ENCODE results near the gene BCL2A1. TPM values are rescaled to one million over a fixed set of nuclear protein-coding genes. Genes with fewer than 3 reads are reported as not detected.

The BCL2A1 gene
- total RNA-seq, 1 donor from 2014 or later, result 0.26 TPM

- no peak overlapping the region for H3K4me3 ChIP-seq (ENCODE audit: low read depth, low read length)
- H3K36me3 ChIP-seq (ENCODE audit: control insufficient read depth, insufficient read depth, low read length), result no peaks in the 10 kb centered on the region
- no peak for TF ChIP-seq CTCF (IDR thresholded peaks at IDR 0.05; ENCODE audit: insufficient read depth, low read length, severe bottlenecking)
- no peaks in the 10 kb centered on the region for H3K27me3 ChIP-seq (ENCODE audit: control insufficient read depth, insufficient read depth, low read length)
- DNase-seq (ENCODE audit: low read depth) (no peak), FAIRE-seq (no peak)
Observed at GRCh38 chr15:79973456-79974195, 2.6 kb upstream of the BCL2A1 start.

- Histone ChIP-seq H3K27me3 (ENCODE audit: control insufficient read depth, insufficient read depth, low read length) (no peaks in the 10 kb centered on the region), H3K4me3 (ENCODE audit: low read depth, low read length) (no peak overlapping the region), H3K36me3 (ENCODE audit: control insufficient read depth, insufficient read depth, low read length) (no peaks in the 10 kb centered on the region)
- no peak for TF ChIP-seq CTCF (IDR thresholded peaks at IDR 0.05; ENCODE audit: insufficient read depth, low read length, severe bottlenecking)
- DNase-seq (ENCODE audit: low read depth) (no peak), FAIRE-seq (no peak)
Observed at GRCh38 chr15:79972863-79973262, 1.9 kb upstream of the BCL2A1 start.

GRCh38 chr15:79970181-79970580 is 815 bp downstream of the BCL2A1 start:
- Histone ChIP-seq H3K36me3 (ENCODE audit: control insufficient read depth, insufficient read depth, low read length) (no peaks in the 10 kb centered on the region), H3K4me3 (ENCODE audit: low read depth, low read length) (no peak overlapping the region), H3K27me3 (ENCODE audit: control insufficient read depth, insufficient read depth, low read length) (no peaks in the 10 kb centered on the region)
- TF ChIP-seq CTCF (IDR thresholded peaks at IDR 0.05; ENCODE audit: insufficient read depth, low read length, severe bottlenecking), result no peak
- FAIRE-seq (no peak), DNase-seq (ENCODE audit: low read depth) (no peak)

- FAIRE-seq (no peak), DNase-seq (ENCODE audit: low read depth) (no peak)
- Histone ChIP-seq H3K36me3 (ENCODE audit: control insufficient read depth, insufficient read depth, low read length) (no peaks in the 10 kb centered on the region), H3K27me3 (ENCODE audit: control insufficient read depth, insufficient read depth, low read length) (no peaks in the 10 kb centered on the region), H3K4me3 (ENCODE audit: low read depth, low read length) (no peak overlapping the region)
- no peak for TF ChIP-seq CTCF (IDR thresholded peaks at IDR 0.05; ENCODE audit: insufficient read depth, low read length, severe bottlenecking)
Observed at GRCh38 chr15:79969146-79969545, 1.9 kb downstream of the BCL2A1 start.

- no peaks in the 10 kb centered on the region for H3K36me3 ChIP-seq (ENCODE audit: control insufficient read depth, insufficient read depth, low read length)
- FAIRE-seq, result no peak
- no peak for TF ChIP-seq CTCF (IDR thresholded peaks at IDR 0.05; ENCODE audit: insufficient read depth, low read length, severe bottlenecking)
- no peak overlapping the region for H3K4me3 ChIP-seq (ENCODE audit: low read depth, low read length)
- DNase-seq (ENCODE audit: low read depth), result peak; percentile 84
- H3K27me3 ChIP-seq (ENCODE audit: control insufficient read depth, insufficient read depth, low read length), result no peaks in the 10 kb centered on the region
Observed at GRCh38 chr15:79967298-79968182, 3.5 kb downstream of the BCL2A1 start.

All from bronchial epithelial cell (primary cell).